Central memory CD8-positive, alpha-beta T cell (primary cell): ENCODE measurements around the gene SORBS1.
"Not testable (repeated sequence)": the region's sequence is repeated elsewhere in the genome, so short reads cannot be mapped to it uniquely, and the experiment has no call there.

ENCODE experiments used
- ATAC-seq: fragments of 150-1000 bp; cut with Tn5 transposase; replicated peaks from 2 replicates; pipeline ENCODE4 v1.10.0; 2022; ENCODE audit warnings: mild to moderate bottlenecking, moderate FRiP score, moderate number of reproducible peaks; ENCODE audit not compliant: poor library complexity, severe bottlenecking; ENCODE audit errors: extremely low read depth
- DNase-seq, 2 donors: peaks; one replicate each; pipeline ENCODE4 v3.0.0; 2021; ENCODE audit warnings: low spot score in 2 of 2
- H3K27ac Mint-ChIP-seq: one replicate; pipeline ENCODE4 v1.8.0; 2022; ENCODE audit warnings: low read depth, mild to moderate bottlenecking, moderate library complexity, mixed read lengths
- H3K27me3 Mint-ChIP-seq: one replicate; pipeline ENCODE4 v1.8.0; 2022; ENCODE audit warnings: mixed read lengths
- H3K36me3 Mint-ChIP-seq: one replicate; pipeline ENCODE4 v1.8.0; 2022; ENCODE audit warnings: mild to moderate bottlenecking, moderate library complexity, mixed read lengths; ENCODE audit not compliant: insufficient read depth
- H3K4me1 Mint-ChIP-seq: one replicate; pipeline ENCODE4 v1.8.0; 2022; ENCODE audit warnings: mixed read lengths
- H3K4me3 Mint-ChIP-seq: one replicate; pipeline ENCODE4 v1.8.0; 2022; ENCODE audit warnings: mild to moderate bottlenecking, moderate library complexity, mixed read lengths
- H3K9me3 Mint-ChIP-seq: one replicate; pipeline ENCODE4 v1.8.0; 2022; ENCODE audit warnings: mixed read lengths

Gene SORBS1

GRCh38 chr10:95480102-95480900 lies 80.9 kb downstream of the SORBS1 start:
- DNase-seq (no peak), ATAC-seq (no peak)
- Mint-ChIP-seq H3K4me3 (no peak overlapping the region), H3K27me3 (peaks cover 16% of the 10 kb centered on the region), H3K9me3 (no peaks in the 10 kb centered on the region), H3K36me3 (no peaks in the 10 kb centered on the region), H3K4me1 (no peaks in the 10 kb centered on the region), H3K27ac (no peak overlapping the region)

- no peak overlapping the region for H3K27ac Mint-ChIP-seq
- no peaks in the 10 kb centered on the region for H3K9me3 Mint-ChIP-seq
- H3K27me3 Mint-ChIP-seq = peaks cover 16% of the 10 kb centered on the region
- H3K4me1 Mint-ChIP-seq = no peaks in the 10 kb centered on the region
- DNase-seq = no peak
- H3K4me3 Mint-ChIP-seq = no peak overlapping the region
- ATAC-seq = no peak
- no peaks in the 10 kb centered on the region for H3K36me3 Mint-ChIP-seq
Measured at GRCh38 chr10:95478935-95479334, 82.2 kb downstream of the SORBS1 start.

DNA sequence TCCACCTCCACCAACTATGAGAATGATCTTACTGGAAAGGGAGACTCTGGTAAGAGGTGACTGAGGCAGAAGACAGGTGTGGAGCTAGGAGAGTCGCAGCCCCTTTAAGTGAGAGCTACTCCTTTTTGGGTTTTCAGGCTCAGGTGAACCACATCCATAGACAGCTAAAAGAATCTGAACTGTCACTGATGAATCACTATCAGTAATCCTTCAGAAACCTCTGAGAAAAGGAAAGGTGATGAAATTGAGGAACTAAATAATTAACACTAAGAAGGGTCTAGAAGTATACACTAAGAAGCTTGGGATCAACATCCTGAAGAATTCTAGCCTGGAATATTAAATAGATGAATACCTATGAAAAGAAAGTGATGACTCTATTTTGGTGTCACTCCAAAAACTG lies 83.0 kb downstream of the SORBS1 start:
- Mint-ChIP-seq H3K36me3 (no peaks in the 10 kb centered on the region), H3K4me1 (no peaks in the 10 kb centered on the region), H3K27ac (no peak overlapping the region), H3K27me3 (peaks cover 16% of the 10 kb centered on the region), H3K4me3 (no peak overlapping the region), H3K9me3 (no peaks in the 10 kb centered on the region)
- ATAC-seq (no peak), DNase-seq (no peak)

DNA sequence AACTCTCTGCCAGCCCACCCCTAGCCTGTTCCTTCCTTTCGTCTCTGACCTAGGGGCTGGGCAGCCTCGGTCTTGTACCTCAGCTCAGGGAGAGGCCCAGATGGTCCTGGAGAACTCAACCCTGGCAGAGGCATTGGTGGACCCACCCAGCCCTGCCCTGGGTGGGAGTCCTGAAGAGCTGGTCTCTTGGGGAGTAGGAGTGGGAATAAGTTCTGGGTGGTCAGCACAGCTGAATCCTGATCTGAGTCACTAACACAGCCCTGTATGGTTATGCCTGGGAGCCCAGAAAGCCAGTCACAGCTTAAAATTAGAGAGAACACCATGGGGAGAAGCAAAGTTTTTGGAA lies 84.0 kb downstream of the SORBS1 start:
- ATAC-seq (no peak), DNase-seq (no peak)
- Mint-ChIP-seq H3K4me1 (no peaks in the 10 kb centered on the region), H3K9me3 (no peaks in the 10 kb centered on the region), H3K27me3 (peaks cover 16% of the 10 kb centered on the region), H3K27ac (no peak overlapping the region), H3K4me3 (no peak overlapping the region), H3K36me3 (no peaks in the 10 kb centered on the region)

DNA sequence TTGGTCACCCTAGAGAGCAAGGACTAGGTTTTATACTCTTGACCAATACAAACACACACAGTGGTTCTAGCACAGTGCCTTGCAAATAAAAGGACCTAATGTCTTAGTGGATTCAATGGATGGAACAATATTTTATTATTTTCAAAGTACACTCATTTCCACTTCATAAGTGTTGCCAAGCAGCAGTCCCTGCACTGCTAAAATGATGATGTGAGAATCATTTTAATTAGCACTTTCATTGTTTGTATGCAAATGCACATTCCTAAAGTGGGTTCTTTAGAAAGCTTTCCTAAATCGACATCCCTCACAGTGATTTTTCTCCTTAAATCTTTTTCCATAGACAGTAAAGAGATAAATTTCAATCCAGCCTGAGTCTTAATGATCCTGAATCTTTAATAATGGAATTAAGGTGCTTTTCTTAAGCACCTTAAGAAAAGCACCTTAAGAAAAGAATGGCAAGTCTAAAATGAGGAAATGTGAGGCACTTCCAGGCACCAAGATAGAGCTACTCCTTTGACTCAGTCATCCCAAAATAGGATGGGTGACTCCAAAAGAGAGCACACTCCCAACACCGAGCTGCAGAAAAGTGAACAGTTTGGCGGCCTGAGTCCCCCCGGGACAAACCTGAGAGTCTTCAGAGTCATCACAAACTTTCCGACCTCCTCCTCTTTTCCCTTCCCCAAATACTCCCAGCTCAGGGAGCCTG lies 84.5 kb downstream of the SORBS1 start:
- no peaks in the 10 kb centered on the region for H3K4me1 Mint-ChIP-seq
- DNase-seq = no peak
- no peaks in the 10 kb centered on the region for H3K9me3 Mint-ChIP-seq
- H3K36me3 Mint-ChIP-seq = no peaks in the 10 kb centered on the region
- no peak overlapping the region for H3K4me3 Mint-ChIP-seq
- H3K27me3 Mint-ChIP-seq = peaks cover 20% of the 10 kb centered on the region
- no peak for ATAC-seq
- H3K27ac Mint-ChIP-seq = no peak overlapping the region

DNA sequence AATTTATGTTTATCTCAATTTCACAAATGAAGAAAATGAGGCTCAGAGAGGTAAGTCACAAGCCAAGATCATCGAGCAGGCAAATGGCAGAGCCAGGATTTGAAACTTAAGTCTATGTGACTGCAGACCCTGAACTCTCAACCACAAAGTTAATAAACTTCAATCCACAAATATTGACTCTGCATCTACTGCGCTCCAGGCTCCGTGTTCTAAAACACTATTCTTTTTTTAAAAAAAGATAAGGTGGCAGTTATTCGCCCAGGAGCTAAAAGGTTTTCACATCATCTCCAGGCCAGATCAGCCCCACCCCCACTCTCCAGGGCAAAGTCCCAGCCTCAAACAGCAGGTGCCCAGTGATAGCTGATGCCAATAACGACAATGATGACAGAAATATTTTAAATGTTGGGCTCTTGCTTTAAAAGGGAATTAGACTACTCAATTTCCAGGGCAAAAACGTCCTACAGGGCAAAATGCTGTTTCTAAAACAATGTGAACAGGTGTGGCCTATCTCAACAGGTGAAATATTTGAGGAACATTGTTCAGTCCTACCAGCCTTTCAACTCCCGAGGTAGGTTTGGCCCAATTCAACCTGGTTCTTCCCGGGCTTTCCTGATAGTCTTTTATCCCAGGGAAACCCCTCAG lies 85.2 kb downstream of the SORBS1 start:
- no peaks in the 10 kb centered on the region for H3K9me3 Mint-ChIP-seq
- DNase-seq (no peak), ATAC-seq (no peak)
- H3K4me3 Mint-ChIP-seq = no peak overlapping the region
- no peaks in the 10 kb centered on the region for H3K36me3 Mint-ChIP-seq
- H3K27me3 Mint-ChIP-seq = peaks cover 22% of the 10 kb centered on the region
- H3K27ac Mint-ChIP-seq = no peak overlapping the region
- no peaks in the 10 kb centered on the region for H3K4me1 Mint-ChIP-seq

- DNase-seq (no peak), ATAC-seq (no peak)
- H3K27me3 Mint-ChIP-seq = peaks cover 27% of the 10 kb centered on the region
- H3K9me3 Mint-ChIP-seq = no peaks in the 10 kb centered on the region
- H3K36me3 Mint-ChIP-seq = no peaks in the 10 kb centered on the region
- no peak overlapping the region for H3K27ac Mint-ChIP-seq
- H3K4me1 Mint-ChIP-seq = no peaks in the 10 kb centered on the region
- H3K4me3 Mint-ChIP-seq = no peak overlapping the region
Measured at GRCh38 chr10:95475003-95475383, 86.2 kb downstream of the SORBS1 start.

DNA sequence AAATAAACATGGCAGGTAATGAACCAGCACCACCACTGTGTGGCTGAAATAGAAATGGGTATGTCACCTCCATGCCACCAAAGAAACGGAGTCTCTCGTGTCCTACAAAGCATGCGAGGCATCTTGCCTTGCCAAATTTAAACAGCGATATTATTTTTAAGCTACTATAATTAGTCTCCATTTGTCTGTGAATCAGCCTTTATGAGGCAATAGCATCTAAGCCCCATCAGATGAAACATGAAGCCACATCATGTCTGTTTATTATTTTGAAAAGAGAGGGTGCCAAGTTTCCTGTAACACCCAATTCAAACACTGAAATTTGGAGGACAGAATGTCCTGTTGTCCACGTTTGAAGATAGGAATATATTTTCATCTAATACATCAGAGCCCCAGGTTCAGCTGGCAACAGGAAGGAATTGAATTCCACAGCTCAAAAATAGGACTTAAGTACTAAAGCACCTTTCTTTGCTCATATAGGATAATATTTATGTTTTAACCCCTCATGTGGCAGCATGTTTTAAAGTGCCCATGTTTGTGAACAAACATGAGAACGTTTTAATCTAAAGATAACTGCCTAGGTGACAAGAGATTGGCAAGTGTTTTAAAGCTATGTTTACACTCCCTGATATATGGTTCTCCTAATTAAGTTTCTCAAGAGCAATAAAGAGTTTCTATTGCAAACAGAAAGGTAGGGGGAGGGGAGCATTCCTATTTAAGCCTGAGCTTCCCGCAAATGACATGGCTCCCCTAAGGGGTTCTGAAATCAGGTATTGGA lies 86.8 kb downstream of the SORBS1 start:
- Mint-ChIP-seq H3K4me1 (no peaks in the 10 kb centered on the region), H3K36me3 (no peaks in the 10 kb centered on the region), H3K27me3 (peaks cover 28% of the 10 kb centered on the region), H3K27ac (no peak overlapping the region), H3K9me3 (no peaks in the 10 kb centered on the region), H3K4me3 (no peak overlapping the region)
- ATAC-seq (no peak), DNase-seq (no peak)

DNA sequence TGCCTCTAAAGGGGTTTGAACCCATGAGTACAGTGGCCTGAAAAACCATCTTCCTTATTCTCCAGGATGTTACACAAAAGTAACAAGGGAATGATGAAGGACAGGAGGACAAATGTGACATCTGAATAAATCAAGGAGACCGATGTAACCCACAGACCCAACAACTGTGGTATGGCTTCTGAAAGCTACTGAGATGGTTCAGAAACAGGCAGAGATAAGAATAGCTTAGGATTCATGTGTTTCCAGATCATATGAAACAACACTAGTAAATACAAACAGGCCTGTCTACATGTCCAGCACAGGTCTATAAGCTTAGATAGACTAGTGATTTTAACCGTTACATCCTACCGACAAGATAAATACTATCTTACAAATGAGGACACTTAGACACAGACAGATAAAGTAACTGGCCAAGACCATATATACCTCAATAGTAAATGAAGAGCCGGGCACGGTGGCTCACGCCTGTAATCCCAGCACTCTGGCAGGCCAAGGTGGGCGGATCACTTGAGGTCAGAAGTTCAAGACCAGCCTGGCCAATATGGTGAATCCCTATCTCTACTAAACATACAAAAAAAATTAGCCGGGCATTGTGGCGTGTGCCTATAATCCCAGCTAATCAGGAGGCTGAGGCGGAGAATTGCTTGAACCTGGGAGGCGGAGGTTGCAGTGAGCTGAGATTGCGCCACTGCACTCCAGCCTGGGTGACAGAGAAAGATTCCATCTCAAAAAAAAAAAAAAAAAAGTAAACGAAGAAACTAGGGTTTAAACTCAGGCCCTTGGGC lies 88.7 kb downstream of the SORBS1 start:
- DNase-seq = no peak
- Mint-ChIP-seq H3K4me1 (no peaks in the 10 kb centered on the region), H3K36me3 (no peaks in the 10 kb centered on the region), H3K9me3 (no peaks in the 10 kb centered on the region), H3K27me3 (peaks cover 44% of the 10 kb centered on the region), H3K27ac (no peak overlapping the region), H3K4me3 (no peak overlapping the region)
- ATAC-seq = no peak

GRCh38 chr10:95469676-95470075 lies 91.5 kb downstream of the SORBS1 start:
- Mint-ChIP-seq H3K27ac (no peak overlapping the region), H3K9me3 (no peaks in the 10 kb centered on the region), H3K27me3 (peaks cover 40% of the 10 kb centered on the region), H3K36me3 (no peaks in the 10 kb centered on the region), H3K4me1 (no peaks in the 10 kb centered on the region), H3K4me3 (no peak overlapping the region)
- ATAC-seq = no peak
- DNase-seq = no peak

- Mint-ChIP-seq H3K9me3 (no peaks in the 10 kb centered on the region), H3K4me3 (no peak overlapping the region), H3K27ac (no peak overlapping the region), H3K36me3 (no peaks in the 10 kb centered on the region), H3K4me1 (no peaks in the 10 kb centered on the region), H3K27me3 (peaks cover 45% of the 10 kb centered on the region)
- DNase-seq (no peak), ATAC-seq (no peak)
Measured at GRCh38 chr10:95469251-95469650, 91.9 kb downstream of the SORBS1 start.

DNA sequence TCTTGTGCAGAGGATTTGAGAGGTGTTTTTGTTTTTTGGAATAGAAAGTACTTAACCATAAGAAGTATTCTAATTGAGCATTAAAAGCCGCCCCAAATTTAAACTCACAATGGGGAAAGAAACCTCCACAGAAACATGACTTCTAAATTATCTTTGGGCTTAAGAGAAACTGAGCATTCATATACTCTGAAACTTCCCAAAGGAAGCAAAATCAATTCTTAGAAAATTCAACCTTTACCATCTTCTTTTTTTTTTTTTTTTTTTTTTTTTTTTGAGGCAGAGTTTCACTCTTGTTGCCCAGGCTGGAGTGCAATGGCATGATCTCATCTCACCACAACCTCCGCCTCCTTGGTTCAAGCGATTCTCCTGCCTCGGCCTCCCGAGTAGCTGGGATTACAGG lies 93.5 kb downstream of the SORBS1 start:
- ATAC-seq, H3K4me1 Mint-ChIP-seq, H3K36me3 Mint-ChIP-seq, H3K4me3 Mint-ChIP-seq, H3K9me3 Mint-ChIP-seq, DNase-seq, H3K27ac Mint-ChIP-seq: not testable (repeated sequence)
- peaks cover 54% of the 10 kb centered on the region for H3K27me3 Mint-ChIP-seq
